IPS-NIHi7 (cell line): ENCODE results near the gene CARS1.

Source experiments
- DNase-seq: peaks from one replicate; pipeline ENCODE4 v3.0.0; 2012; ENCODE audit warnings: mixed read lengths; ENCODE audit errors: extremely low spot score

CARS1 gene

GRCh38 chr11:3057069-3057963, at the start of gene CARS1:
TSS of gene CARS1 (minus strand) at chr11:3057423. CDS start at chr11:3057367, 56 bp downstream.
- DNase-seq, result peak; percentile 96

- no peak for DNase-seq
Measured at GRCh38 chr11:3105791-3106735, 48.8 kb upstream of the CARS1 start.

DNA sequence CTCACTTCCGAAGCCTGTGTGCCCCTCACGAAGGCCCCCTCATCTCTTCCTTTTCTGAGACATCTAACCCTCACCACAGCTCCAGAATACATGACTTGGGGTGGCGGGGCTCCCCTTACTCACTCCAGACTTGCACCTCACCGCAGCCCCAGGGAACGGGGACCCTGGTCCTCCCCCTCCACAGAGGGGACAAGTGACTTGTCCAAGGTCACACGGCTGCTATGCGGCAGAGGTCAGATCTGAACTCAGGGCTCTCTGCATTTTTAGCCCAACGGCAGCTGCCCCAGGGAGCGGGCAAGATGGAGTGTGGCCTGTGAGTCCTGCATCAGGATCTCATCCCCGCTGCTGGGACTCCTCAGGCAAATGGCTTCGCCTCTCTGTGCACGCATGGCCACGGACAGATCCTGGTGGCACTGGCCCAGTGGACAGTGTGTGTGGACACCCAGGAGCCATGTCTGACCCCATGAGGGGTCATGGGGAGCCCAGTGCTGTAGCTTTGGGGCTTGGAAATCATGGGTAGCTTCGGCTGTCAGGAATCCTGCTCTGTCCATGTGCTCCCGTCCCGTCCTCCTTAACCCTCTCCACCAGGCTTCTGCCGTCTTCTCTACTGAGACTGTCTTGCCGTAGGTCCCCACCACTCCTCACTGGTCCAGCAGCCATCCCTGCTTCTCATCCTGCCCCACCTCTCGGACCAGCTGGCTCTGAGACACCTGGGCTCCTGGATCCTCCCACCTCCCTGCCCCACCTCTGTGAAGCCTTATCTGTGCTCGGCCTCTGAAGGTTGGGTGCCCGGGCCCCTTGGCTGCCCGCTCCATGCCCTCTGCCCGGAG, 48.0 kb upstream of the CARS1 start:
- DNase-seq, result no peak

- no peak for DNase-seq
Measured at GRCh38 chr11:3104051-3104714, 47.0 kb upstream of the CARS1 start.

DNA sequence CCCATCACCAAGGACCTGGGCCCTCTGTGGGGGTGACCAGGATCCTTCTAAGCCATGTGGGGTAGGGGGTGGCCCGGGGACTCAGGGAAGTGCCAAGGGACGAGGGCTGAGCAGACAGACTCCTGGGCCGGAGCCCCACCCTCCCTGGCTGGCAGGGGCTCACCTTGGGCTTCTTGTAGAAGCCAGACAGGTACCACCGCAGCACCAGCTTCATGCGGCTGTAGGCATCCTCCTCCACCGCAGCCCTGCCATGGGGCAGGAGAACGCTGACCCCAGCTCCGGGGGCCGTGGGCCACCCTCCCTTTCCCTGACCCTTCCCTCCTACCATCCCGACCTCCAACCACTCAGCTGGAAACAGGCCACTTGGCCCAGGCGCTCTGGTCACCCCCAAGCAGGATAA, 45.9 kb upstream of the CARS1 start:
- no peak for DNase-seq

GRCh38 chr11:3102641-3102921, 45.4 kb upstream of the CARS1 start:
- no peak for DNase-seq

GRCh38 chr11:3101921-3102640, 44.9 kb upstream of the CARS1 start:
- DNase-seq, result no peak

DNA sequence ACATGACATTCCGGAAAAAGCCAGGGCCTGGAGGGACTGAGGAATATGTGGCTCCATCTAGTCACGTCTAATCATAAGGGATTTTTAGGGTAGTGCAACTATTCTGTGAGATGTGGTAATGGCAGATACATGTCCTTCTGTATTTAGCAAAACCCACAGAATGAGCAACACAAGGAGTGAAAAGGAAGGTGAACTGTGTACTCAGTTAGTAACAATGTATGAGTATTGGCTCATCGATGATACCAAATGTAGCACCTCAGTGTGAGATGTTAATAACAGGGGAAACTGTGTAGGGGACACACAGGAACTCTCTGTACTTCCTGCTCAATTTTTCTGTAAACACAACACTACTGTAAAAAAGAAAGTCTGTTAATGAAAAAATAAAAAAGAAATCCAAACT, 42.0 kb upstream of the CARS1 start:
- DNase-seq, result no peak

DNA sequence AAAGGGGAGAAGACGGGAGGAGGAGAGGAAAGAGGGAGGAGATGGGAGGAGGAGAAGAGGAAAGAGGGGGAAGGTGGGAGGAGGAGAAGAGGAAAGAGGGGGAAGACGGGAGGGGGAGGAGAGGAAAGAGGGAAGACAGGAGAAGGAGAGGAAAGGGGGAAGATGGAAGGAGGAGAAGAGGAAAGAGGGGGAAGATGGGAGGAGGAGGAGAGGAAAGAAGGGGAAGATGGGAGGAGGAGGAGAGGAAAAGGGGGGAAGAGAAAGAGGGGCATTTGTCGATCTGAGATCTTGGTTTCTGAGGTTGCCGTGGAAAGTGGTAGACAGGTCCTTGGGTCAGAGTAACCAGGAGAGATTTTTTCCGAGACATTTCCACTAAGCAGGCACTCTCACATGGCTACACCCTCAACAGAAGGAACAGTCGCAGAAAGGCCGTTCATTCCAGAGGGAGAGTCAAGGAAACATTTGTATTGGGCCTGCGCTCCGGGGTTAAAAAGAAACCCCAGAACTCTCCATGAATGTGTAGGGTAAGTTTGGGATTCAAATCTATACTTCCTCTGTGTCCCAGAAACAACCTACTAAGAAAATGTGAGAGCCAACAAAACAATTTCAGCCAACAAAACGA, 39.8 kb upstream of the CARS1 start:
- no peak for DNase-seq

DNA sequence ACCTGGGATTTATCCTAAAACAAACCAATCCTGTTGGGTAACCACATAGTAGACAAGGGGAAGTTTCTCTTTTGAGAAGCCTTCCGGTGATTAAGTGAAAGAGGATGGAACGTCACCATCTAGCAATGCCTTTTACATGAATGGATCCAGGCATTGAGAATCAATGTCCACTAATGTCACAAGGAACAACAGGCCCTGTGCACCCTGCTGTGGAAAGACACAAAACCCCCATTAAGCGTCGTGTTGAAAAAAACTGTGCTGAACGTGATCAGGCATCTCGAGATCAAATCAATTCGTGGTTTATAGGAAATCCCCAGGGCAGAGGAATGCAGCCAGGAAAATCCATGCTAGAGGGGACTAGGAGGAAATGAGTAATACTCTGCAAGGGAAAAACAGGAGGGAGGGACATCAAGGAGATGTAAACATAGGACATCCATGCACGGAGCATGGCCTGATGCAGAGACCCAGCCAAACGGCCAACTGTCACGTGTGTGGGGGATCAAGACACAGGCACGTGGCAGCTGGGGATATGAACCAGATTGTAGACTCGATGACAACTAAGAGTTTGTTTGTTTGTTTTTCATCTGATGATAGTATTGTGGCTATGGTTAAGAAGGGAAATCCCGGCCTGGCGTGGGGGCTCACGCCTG, 38.6 kb upstream of the CARS1 start:
- DNase-seq, result peak; percentile 38

- DNase-seq, result no peak
Measured at GRCh38 chr11:3094223-3094824, 37.1 kb upstream of the CARS1 start.

DNA sequence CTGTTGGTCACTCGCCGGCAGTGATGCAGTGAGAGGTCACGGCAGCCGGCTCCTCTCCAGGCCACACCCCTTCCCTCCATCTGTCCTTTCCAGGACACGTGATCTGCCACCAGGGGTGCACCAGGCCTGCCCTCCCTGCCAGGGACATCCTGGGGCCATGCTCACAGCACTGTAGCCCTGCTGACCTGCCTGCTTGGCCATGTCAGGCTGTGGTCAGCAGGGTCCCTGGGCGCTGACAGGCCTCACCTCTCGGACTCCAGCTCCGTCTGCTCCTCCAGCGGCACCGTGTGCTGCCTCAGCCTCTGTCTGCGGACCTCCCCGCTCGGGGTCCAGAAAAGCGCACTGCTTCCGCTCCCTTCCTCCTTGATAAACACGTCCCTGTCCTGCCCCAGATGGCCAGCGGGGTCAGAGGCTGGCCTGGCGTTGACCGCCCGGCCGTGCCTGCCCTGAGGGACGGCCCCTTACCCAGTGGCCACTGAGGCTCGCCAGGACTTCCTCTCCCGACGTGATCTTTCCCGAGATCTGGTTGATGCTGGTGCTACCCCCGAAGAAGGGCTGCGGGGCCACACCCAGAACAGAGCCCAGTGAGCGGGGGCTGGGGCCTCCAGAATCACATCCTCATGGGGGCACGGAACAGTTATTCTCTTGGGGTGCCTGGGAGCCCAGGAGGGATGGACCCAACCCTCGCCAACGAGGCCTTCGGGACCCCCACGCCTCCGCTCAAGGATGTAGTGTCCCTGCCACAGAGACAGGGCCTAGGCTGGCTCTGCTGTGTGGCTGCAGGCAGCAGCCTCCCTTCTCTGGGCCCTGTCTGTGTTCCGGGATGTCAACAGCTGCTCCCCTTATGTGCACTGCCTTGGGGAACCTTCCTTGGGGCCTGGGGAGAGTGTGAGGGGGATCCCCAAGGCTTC, 36.3 kb upstream of the CARS1 start:
- peak; percentile 50 for DNase-seq

DNA sequence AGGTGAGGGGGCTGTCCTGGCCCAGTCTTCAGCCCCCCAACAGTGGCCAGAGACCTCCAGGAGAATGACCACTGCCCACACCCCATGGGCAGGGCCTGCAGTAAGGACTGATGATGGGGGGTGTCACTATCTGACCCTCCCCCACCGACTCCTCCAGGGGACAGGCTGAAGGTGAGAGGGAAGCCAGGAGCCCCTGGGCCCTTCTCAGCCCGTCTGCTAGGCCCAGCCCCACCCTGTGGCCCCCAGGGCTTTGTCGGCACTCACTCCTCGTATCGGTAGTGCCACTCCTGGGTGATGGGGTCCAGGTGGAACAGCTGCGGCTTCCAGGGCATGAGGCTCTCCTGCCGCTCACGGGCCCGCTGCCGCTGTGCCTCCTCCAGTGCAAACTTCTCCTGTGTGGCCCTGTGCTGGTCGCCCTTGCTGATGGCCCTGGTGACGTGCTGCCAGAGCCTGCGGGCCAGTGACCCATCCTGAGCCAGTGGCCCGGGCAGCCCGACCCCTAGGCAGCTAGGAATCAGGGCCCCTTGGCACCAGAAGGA, 35.4 kb upstream of the CARS1 start:
- no peak for DNase-seq

DNA sequence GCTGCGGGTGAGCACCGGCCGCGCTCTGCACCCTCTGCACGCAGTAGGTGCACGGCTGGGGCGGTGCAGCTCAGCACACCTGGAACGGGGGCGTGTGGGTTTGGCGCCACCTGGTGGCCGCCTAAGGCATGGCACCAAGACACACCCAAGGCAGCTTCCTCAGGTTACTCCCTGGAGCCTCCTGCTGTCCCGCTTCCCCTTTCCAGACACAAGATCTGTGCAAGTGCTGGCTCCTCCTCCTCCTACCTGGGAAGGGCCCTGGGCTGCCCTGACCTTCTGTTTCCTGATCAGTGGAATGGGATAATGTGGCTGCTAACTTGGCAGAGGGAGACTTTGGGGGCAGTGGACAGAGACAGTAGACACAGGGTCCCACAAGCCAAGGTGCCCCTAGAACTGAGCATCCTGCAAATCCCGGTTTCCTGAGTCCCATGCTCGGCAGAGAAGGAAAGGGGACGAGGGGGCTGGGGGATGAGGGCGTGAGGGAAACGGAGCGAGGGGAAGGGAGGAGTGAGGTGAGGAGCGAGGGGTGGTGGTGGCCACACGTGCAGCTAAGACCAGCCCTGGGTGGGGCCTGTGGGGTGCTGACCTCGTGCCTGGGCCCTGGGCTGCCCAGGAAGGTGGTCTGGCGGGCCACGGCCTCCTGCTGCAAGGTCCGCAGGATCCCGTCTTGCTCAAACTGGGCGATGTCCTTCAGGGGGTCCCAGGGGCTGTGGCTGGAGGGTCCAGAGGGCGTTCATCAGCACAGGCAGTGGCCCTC, 34.8 kb upstream of the CARS1 start:
- DNase-seq, result peak; percentile 99

DNA sequence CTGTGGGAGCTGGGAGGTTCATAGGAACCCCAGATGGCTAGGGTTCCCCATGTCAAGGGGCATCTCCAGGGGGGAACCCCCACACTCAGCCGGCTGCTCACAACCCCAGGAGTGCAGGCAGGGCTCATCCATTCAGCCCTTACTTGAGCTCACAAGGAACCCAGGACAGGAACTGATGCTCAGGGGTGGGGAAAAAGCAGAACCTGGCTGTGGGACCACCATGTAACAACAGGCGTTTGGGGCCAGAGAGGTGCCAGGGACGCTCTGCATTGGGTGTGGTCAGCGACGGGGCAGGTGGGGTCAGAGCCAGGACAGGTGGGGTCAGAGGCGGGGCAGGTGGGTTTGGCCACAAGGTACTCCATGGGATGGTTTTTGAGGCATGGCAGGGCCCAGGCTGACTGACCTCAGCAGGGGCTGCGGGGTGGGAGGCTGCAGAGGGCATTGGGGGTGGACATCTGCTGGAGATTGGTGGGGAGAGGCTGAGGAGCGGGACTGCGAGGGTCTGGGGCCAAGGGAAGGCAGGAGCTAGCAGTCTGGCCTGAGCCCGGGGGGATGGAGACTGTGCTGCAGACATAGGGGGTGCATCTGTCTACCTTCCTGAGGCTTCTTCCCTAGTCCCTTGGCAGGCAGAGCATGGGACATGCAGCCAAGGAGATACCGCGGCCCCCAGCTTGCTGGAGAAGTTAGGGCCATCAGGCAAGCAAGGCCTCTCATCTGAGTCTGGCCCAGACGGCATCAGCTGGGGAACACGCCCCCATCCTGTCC, 34.0 kb upstream of the CARS1 start:
- DNase-seq, result no peak

- DNase-seq, result no peak
Measured at GRCh38 chr11:3090096-3090901, 33.1 kb upstream of the CARS1 start.
